ENCODE measurements around the gene MYH6. TPM values are rescaled to one million over a fixed set of nuclear protein-coding genes. Genes with fewer than 3 reads are reported as not detected.

MYH6 gene
- total RNA-seq, 1 donor from 2014 or later: 4,258 TPM

DNA sequence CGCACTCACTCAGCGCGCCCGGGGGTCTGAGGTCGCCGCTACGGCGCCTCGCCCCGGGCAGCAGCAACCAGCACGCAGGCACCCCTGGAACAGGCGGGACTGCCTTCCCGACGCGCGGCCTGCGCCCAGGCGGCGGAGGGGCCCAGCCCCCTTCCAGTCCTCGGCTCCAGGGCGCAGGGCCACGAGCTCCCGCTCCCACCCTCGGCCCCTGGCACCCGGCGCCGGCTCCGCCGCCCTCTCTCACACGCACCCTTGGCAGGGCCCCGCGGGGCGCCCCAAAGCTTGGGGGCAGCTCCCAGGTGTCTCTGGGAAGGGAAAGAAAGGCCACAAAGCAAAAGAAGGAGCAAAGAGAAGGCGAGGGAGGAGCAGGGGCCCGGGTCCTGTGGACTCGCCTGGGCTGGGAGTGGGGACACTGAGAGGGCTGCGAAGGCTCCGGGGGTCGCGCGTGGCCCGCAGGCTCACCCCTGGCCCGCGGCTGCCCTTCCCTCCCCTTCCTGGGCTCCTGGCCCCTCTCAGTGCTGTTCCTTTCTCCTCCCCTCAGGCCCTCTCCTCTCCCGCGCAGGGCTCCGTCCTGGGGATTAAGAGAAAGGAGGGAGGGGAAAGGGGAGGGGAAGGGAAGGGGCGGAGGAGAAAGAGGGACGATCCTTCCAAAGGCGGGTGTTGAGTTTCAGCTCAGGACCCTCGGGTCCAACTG is 42.2 kb downstream of the MYH6 start:
- intact Hi-C loops (cut with micrococcal nuclease): no loop called here
- DNase-seq: peak; percentile 67
- ATAC-seq: peak; percentile 83

DNA sequence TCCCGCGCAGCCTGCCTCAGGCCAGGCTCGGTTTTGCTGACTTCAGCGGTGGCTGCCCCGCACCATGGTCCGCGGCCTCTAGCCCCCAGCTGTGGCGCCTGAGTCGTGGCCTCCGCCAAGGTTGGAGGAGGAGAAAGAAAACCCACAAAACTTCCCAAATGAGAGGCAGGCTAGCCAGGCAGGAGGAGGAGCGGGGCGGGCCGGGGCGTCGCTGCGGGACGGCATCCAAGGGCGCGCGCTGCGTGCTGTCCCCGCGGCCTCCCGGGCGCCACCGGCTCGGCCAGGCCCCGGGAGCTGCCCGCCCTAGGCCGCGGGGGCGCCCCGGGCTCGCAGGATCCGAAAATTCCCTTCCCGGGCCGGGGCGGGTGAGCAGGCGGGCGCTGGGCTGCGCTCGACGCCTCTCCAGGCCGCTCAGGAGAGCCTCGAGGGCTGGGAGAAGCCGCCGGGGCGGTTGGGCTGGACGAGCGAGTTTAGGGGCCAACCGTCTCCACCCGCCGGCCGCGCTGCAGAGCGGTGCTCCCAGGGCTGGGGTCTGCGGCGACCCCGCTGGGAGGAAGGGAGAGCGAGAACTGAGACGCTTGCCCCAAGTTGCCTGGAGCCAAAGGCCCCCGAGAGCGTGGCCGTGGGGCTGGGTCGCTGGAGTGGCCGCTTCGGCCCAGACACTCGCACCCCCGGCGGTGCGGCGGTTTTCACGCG is 42.9 kb downstream of the MYH6 start, which contains the start of gene EFS:
Gene EFS, minus strand, starts transcription at position 137 of the 696 bp plus-strand sequence. CDS start 147 bp downstream, outside the sequence.
- peak; percentile 75 for ATAC-seq
- DNase-seq: peak; percentile 76
- intact Hi-C loops (cut with micrococcal nuclease): no loop called here

DNA sequence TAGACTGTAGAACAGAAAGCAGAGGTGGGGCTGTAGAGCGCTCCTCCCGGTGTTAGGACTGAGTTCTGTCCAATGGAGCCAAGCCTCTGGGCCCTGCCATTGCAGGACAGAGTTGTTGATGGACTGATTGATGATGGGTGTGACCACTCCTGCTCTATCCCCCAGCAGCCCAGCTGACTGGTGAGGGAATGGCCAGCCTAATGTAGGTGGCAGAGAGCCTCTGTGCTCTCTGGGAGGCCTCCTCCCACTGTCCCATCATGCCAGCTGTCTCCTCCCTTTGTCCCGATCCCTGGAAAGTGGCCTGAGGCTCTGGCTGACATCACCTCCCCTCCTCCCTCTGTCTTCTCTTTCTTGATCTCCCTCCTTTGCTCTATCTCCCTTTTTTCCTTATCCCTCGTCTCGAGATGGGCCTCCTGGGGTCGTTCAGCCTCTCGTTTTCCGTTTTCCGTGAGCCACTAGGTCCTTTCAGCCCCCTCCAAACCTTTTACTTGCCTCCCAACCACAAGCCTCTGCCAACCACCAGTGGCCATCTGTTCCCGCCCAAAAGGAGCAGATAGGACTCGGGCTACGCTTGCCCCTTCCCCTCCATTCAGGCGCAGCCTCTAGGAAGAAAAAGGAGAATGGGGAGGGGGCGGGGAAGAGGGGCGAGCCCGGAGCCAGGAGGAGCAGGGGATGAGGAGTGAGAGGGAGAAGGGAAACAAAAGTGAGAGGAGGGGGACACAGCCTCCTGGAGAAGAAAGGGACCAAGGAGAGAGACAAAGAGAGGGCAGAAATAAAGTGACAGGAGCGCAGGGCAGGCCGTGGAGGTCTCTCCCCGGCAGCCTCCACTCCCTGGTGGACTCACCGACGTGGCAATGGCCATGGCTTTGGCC is 43.7 kb downstream of the MYH6 start:
- DNase-seq: peak; percentile 50

DNA sequence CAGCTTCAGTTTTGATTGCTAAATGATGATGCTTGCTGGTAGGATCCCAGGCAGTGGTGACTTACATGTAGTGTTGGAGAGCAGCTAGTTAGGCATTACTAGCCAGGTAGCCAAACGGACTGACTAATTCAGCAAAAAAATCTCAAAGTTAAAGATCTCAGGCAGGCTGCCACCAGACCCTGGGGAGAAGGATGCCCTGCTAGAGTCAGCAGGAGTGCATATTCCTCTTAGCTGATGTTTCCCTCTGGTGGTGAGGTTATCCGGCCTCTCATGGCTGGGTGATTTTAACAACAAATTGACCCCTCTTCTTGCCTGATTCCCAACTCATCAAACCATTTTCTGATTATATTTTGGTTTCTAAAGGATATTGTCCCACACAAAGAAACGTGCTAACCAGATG is 45.9 kb downstream of the MYH6 start:
- no peak for DNase-seq
- ATAC-seq: no peak
- intact Hi-C loops (cut with micrococcal nuclease): no loop called here

More for the DNA sequence above, 43.7 kb downstream of the MYH6 start:
- ATAC-seq: peak; percentile 38
- intact Hi-C loops (cut with micrococcal nuclease): no loop called here

DNA sequence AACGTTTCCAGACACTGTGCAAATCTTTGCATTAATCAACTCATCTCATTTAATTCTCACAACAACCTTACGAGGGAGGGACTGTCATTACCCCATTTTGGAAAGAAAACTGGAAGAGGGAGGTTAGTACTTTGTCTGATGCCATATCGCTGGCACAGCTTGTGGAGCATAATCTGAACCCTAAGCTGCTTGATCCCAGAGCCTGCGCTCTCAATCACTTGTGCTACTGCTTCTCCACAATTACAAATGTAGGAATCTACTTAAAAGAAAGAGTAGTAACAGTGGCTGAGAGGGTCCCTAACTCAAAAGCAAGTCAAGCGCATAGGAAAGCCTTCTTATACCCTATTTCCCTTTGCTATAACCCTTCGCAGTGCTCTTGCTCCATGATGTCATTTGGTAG is 46.3 kb downstream of the MYH6 start:
- DNase-seq (no peak), ATAC-seq (no peak)
- intact Hi-C loops (cut with micrococcal nuclease): no loop called here

DNA sequence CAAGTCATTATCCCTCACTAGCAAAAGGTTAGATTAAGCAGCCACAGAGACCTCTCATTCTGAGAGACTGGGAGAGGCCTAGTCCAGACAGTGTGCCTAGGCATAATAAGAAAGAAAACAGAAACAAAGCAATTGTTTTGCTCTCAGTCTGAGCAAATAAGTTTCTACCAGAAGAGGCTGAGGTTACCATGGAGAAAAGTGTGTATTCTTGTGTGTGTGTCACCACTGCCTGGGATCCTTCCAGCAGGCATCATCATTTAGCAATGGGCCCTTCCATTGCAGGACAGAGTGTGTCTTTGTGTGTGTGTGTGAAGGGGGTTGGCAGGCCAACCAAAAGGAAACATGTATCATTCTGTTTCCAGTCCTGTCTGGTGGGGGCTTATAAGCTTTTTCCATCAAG is 46.8 kb downstream of the MYH6 start:
- ATAC-seq (no peak), DNase-seq (no peak)
- intact Hi-C loops (cut with micrococcal nuclease): no loop called here

DNA sequence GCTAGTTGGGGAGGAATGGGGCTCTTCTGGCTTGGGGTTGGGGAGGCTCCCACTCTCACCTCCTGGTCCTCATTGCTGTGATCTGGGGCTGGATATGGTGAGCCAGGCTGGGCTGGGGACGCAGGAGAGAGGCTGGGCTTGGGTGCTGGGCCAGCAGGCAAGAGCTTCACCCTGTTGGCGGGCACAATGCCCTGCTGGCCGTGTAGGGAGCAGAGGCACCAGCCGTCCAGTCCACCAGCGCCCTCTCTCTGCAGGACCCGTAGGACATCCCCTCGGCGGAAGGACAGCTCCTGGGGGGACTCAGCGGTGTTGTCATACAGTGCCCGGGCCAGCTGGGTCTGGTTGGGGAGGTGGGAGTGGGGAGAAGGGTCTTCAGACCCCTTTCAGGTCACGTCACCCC is 47.6 kb downstream of the MYH6 start:
- intact Hi-C loops (cut with micrococcal nuclease): no loop called here
- DNase-seq (peak; percentile 54), ATAC-seq (no peak)

DNA sequence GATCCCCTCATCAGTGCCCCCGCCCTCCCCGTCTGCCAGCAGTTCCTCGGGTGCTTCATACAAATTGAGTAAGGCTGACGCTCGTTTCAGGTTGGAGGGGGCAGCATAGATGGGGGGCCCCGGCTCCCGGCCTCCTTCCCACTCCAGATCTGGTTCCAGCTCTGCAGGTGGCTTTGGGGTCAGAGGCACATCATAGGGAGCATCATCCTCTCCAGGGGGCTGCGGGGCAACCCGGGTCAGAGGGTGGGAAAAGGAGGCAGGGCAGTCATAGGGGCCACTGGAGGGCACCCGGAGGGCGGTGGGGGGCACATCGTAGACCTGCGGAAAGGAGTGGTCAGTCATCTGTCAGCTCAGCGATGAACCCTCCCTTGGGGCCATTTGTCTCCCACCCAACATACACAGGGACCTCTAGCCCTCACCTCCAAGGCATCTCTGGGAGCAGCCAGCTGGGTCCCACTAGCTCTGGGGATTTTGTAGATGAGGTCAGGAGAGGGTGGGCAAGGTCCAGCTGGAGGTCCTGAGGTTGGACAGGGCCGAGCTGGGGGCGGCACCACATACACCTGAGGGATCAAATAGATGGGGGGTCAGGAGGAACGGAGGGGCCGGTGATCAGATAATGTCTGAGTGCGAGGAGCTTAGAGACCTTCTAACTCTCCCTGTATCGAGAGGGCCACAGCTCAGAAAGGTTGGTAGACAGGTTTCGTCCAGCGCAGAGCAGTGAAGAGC is 48.2 kb downstream of the MYH6 start:
- intact Hi-C loops (cut with micrococcal nuclease): no loop called here
- DNase-seq (no peak), ATAC-seq (no peak)

DNA sequence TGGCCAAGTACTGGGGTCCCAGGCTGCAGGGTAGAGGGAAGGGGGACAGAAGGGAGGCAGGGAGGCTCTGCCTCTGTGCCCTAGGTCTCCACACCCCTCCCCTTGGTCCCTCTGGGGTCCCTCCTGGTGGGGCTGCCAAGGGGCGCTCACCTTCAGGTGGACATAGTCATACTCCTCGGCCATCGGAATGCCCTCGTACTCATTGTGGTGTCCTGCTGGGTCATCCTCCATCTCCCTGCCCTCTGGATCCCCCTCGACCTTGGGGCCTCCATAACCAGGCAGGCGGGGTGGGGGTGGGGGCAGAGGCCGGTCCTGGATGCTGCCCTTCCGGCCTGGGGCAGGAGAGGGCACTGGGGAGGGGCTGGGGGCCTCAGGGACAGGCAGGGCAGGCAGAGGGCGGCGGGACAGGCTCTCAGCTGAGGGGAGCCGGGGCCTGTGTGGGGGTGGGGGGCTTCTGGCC is 48.9 kb downstream of the MYH6 start:
- no peak for ATAC-seq

DNA sequence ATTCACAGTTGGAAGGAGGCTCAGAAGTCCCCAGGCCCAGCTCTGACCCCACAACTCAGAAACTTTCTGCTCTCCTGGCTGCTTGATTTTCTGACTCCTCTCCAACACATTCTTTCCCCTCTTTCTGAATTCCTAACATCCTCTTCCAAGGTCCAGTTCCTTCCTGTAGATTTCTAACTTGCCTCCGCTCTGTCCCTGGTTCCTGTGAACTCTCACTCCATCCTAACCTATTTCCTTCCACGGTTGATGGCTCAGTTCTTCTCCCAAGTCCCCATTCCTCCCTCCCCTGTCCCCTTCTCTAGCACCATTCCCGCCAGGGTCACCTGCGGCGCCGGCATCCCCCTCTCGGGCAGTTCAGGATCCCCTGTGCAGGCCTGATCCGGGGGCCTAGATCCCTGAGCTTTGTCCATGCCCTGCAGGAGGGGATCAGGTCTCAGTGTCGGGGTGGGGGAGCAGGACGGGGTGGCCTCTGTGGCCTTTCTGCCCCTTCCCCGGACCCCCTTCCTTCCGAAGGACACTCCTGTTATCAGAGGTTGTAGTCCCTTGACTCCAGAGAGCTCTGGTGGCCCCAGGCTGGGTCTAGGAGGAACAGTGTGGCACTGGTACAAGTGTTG is 49.4 kb downstream of the MYH6 start:
- intact Hi-C loops (cut with micrococcal nuclease): no loop called here
- ATAC-seq (no peak), DNase-seq (no peak)

More for the DNA sequence above, 48.9 kb downstream of the MYH6 start:
- no peak for DNase-seq
- intact Hi-C loops (cut with micrococcal nuclease): no loop called here

DNA sequence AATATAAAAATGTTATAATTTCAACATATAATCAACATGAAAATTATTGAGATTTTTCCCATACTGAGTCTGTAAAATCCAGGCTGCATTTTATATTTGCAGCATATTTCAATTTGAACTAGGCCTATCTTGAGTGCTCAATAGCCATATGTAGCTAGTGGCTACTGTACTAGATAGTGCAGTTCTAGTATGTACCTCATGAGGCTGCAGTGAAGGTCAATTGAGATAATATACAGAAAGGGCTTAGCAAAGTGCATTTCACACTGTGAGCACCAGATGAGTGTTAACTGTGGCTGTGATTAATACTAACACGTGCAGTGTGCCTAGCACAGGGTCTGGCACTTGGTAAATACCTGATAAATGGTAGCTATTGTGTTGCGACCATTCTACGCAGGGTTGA is 50.0 kb downstream of the MYH6 start:
- DNase-seq (no peak), ATAC-seq (peak; percentile 42)
- intact Hi-C loops (cut with micrococcal nuclease): no loop called here

DNA sequence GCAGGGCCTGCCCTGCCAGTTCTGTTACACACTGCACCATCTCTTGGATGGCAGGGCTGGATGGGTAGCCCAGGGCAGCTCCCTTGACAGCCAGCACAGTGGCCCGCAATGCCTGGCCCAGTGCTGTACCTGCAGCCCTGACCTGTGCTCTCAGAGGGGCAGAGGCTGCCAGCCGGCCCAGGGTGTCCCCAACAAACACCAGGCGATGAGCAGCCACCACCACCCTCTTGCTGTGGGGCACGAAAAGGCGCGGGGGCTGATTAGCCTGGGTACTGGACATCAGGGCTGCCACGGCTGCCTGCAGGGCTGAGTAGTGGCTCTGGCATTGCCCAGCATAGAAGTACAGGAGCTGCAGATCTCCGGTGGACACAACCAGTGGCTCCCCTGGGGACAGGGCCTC is 50.8 kb downstream of the MYH6 start:
- ATAC-seq (no peak), DNase-seq (no peak)
- intact Hi-C loops (cut with micrococcal nuclease): no loop called here

DNA sequence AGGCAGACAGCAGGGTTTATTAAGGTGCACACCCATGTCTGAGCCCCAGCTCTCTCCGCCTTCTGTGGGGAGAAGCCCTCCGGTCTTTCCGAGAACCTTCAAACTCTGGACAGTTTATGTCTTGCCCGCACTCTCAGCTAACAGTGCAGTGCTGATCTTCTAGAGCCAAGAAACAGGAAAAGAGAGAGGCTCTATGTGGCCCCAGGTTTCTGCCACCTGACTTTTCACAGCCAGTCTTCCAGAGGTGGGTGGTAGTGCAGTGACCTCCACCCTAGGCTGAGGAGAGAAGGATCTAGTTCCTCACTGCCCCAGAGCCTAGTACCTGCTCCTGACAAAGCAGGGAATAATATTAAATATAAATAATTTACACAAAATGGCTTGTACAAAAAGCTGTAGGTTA is 51.4 kb downstream of the MYH6 start:
- intact Hi-C loops (cut with micrococcal nuclease): no loop called here
- ATAC-seq (no peak), DNase-seq (no peak)

DNA sequence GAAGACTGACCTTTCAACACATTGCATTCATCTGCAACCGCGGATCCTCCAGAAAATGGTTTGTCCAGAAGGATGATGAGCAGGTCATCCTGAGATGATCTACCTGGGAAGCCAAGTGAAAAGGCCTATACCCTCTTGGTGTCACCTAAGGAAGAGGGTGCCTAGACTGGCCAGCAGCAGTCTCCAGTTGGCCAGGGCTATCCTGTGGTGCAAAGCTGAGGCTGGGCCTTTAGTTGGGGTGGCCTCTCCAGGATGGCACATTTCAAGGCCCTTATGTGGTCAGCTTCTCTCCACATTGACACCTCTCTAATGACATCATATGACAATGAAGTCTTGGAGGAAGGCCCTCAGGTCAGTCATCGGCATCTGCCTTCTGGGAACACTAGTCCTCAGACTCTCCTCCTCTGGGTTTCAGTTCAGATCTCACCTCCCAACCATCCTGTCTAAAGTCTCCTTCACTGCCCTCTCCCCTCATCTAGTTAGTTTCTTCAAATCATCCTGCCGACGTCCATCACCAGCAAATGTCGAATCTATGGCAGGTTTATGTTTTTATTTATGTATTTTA is 52.1 kb downstream of the MYH6 start:
- no peak for DNase-seq
- intact Hi-C loops (cut with micrococcal nuclease): no loop called here
- ATAC-seq: no peak

DNA sequence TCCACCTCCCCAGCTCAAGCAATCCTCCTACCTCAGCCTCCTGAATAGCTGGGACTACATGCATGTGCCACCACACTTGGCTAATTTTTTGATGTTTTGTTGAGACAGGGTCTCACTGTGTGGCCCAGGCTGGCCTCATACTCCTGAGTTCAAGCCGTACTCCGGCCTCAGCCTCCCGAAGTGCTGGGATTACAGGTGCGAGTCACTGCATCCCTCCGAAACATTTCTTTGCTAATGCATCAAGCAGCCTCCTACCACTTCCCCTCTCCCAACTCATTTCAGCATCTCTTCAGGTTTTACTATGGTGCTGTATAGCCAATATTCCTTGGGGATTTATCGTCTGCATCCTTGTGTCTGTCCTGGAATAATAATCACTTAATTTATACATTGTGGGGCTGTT is 53.1 kb downstream of the MYH6 start:
- intact Hi-C loops (cut with micrococcal nuclease): no loop called here
- ATAC-seq (no peak), DNase-seq (no peak)

DNA sequence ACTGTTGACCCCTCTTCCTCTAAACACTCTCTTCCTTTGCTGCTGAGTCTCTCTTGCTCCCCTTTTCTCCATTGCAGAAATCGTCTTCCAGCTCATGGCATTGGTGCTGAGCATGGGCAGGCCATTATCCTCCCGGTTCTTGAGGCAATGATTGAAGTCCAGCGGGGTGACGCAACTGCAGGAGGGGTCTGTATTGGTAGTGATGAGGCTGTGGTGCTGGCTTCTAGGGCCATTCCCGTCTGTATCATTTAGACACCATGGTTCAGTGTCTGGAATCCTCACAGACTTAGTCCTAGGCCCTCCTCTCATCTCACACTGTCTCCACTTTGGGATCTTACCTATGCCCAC is 54.7 kb downstream of the MYH6 start:
- ATAC-seq (no peak), DNase-seq (no peak)
- intact Hi-C loops (cut with micrococcal nuclease): no loop called here

DNA sequence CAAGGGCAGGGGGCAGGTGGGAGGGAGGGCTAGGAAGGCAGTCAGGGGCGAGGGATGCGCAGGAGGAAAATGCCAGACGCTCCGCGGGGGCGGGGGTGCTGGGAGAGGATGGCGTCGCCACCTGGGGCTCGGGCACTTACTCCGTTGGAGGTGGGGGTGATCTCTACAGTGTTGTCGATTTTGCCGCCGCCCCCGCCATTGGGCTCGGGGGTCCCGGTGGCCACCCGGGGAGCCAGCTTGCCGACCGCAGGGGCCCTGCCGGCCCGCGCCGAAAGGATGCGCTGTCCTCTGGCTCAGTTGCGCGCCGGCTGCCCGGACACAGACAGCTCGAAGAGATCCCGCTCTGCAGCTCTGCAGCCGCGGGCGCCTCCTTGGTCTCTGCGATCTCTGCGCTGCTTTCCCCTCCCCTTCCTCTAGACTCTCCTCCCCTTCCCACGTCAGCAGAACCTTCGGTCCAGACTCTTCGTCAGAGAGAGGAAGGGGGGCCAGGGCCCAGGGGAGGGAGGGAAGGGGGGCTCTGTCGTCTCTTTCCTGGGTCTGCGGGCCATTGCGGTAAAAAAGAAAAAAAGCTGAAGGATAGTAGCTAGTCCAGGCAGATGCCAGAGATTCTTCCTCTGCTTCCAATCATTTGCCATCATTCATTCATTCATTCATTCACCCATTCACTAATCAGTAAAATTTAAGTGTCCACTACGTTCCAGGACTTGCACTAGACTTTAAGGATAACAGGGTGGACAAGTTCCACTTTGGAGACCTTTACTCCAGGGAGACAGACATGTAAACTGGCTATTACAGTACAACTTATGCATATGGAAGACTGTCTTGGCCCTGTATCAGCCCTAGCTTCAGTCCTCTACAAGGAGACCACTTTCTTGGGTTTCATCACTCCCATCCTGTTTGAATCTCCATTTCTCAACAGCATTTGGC is 55.3 kb downstream of the MYH6 start, which contains the start of gene SLC22A17:
Gene SLC22A17, minus strand, starts transcription at position 382 of the 927 bp plus-strand sequence.
- ATAC-seq (peak; percentile 94), DNase-seq (peak; percentile 87)
- intact Hi-C loops (cut with micrococcal nuclease): no loop called here

Data from left ventricle myocardium superior (tissue), 1 donor.